Mesenchymal stem cell (in vitro differentiated cells and primary cell): ENCODE data around the gene SLX4. TPM values are rescaled to one million over a fixed set of nuclear protein-coding genes. Genes with fewer than 3 reads are reported as not detected.

Source experiments
- DNase-seq: peaks from one replicate; pipeline ENCODE4 v3.0.0-alpha.2; 2013
- H2AFZ ChIP-seq: one replicate; pipeline ENCODE4 v1.6.1; 2013; ENCODE audit warnings: low read depth, mild to moderate bottlenecking, control low read depth, inconsistent platforms, low read length, moderate library complexity
- H2AK5ac ChIP-seq: 2 replicates; pipeline ENCODE4 v1.6.1; 2013; ENCODE audit warnings: low read length, moderate library complexity, mild to moderate bottlenecking, inconsistent platforms; ENCODE audit not compliant: severe bottlenecking
- H2BK120ac ChIP-seq: one replicate; pipeline ENCODE4 v1.6.1; 2013; ENCODE audit warnings: low read depth, mild to moderate bottlenecking, inconsistent platforms, low read length, moderate library complexity
- H2BK12ac ChIP-seq, 2 experiments: one replicate each; pipeline ENCODE4 v1.6.1; 2013; ENCODE audit warnings: inconsistent platforms in 2 of 2, low read length in 2 of 2, mild to moderate bottlenecking in 2 of 2, moderate library complexity in 2 of 2, control low read depth in 1 of 2
- H2BK15ac ChIP-seq: one replicate; pipeline ENCODE4 v1.6.1; 2013; ENCODE audit warnings: mild to moderate bottlenecking, low read depth, inconsistent platforms; ENCODE audit not compliant: poor library complexity, severe bottlenecking
- H2BK5ac ChIP-seq: 2 replicates; pipeline ENCODE4 v1.6.1; 2013; ENCODE audit warnings: low read depth, mild to moderate bottlenecking, low read length, control low read depth, inconsistent platforms; ENCODE audit not compliant: poor library complexity, severe bottlenecking
- H3K14ac ChIP-seq, 2 experiments: one replicate each; pipeline ENCODE4 v1.6.1; 2013; ENCODE audit warnings: inconsistent platforms in 2 of 2, low read length in 2 of 2, control low read depth in 1 of 2, mild to moderate bottlenecking in 1 of 2, moderate library complexity in 1 of 2
- H3K18ac ChIP-seq, 2 experiments: one replicate each; pipeline ENCODE4 v1.6.1; 2013; ENCODE audit warnings: inconsistent platforms in 2 of 2, low read length in 2 of 2, control low read depth in 1 of 2, low read depth in 1 of 2, mild to moderate bottlenecking in 1 of 2
- H3K23ac ChIP-seq, 2 experiments: one replicate each; pipeline ENCODE4 v1.6.1; 2013; ENCODE audit warnings: inconsistent platforms in 2 of 2, low read length in 2 of 2, mild to moderate bottlenecking in 2 of 2, moderate library complexity in 2 of 2, control low read depth in 1 of 2
- H3K27ac ChIP-seq: 2 replicates; pipeline ENCODE4 v1.5.1; 2013; ENCODE audit warnings: mild to moderate bottlenecking, moderate library complexity, low read length, control low read depth, inconsistent platforms; ENCODE audit not compliant: poor library complexity, severe bottlenecking
- H3K27me3 ChIP-seq, 2 experiments: 2 replicates each; pipeline versions ENCODE4 v1.6.1 to v1.7.0; 2013; ENCODE audit warnings: low read length in 2 of 2, mild to moderate bottlenecking in 2 of 2, moderate library complexity in 2 of 2, control low read depth in 1 of 2, inconsistent platforms in 1 of 2; ENCODE audit not compliant: control insufficient read depth in 1 of 2, insufficient read depth in 1 of 2
- H3K36me3 ChIP-seq, 2 experiments: 2 replicates each; pipeline versions ENCODE4 v1.6.1 to v1.7.0; 2013; ENCODE audit warnings: low read length in 2 of 2, control low read depth in 1 of 2, inconsistent platforms in 1 of 2, low read depth in 1 of 2, mild to moderate bottlenecking in 1 of 2; ENCODE audit not compliant: insufficient read depth in 2 of 2, control insufficient read depth in 1 of 2
- H3K4ac ChIP-seq, 2 experiments: one replicate each; pipeline ENCODE4 v1.6.1; 2013; ENCODE audit warnings: inconsistent platforms in 2 of 2, low read length in 2 of 2, mild to moderate bottlenecking in 2 of 2, moderate library complexity in 2 of 2, control low read depth in 1 of 2, low read depth in 1 of 2
- H3K4me1 ChIP-seq: 2 replicates; pipeline ENCODE4 v1.6.1; 2013; ENCODE audit warnings: low read depth, low read length, control low read depth; ENCODE audit not compliant: control insufficient read depth, insufficient read depth
- H3K4me2 ChIP-seq: 2 replicates; pipeline ENCODE4 v1.6.1; 2013; ENCODE audit warnings: low read length, mild to moderate bottlenecking, inconsistent platforms; ENCODE audit not compliant: poor library complexity, severe bottlenecking
- H3K4me3 ChIP-seq, 2 experiments: 2 replicates each; pipeline versions ENCODE4 v1.5.1 to v1.7.0; 2013; ENCODE audit warnings: low read length in 2 of 2, mild to moderate bottlenecking in 2 of 2, control low read depth in 1 of 2, low read depth in 1 of 2; ENCODE audit not compliant: insufficient read depth in 1 of 2
- H3K79me1 ChIP-seq: replicated peaks from 2 replicates; pipeline ENCODE4 v1.6.1; 2013; ENCODE audit warnings: mild to moderate bottlenecking, control low read depth, low read length, inconsistent platforms; ENCODE audit not compliant: poor library complexity, severe bottlenecking
- H3K9ac ChIP-seq: 2 replicates; pipeline ENCODE4 v1.7.0; 2013; ENCODE audit warnings: mild to moderate bottlenecking, low read length, moderate library complexity
- H3K9me3 ChIP-seq: 2 replicates; pipeline ENCODE4 v1.7.0; 2013; ENCODE audit warnings: mild to moderate bottlenecking, low read length; ENCODE audit not compliant: control insufficient read depth
- H4K8ac ChIP-seq: one replicate; pipeline ENCODE4 v1.6.1; 2013; ENCODE audit warnings: inconsistent platforms, mild to moderate bottlenecking, low read length, moderate library complexity
- H4K91ac ChIP-seq: one replicate; pipeline ENCODE4 v1.6.1; 2013; ENCODE audit warnings: mild to moderate bottlenecking, low read length, inconsistent platforms
- WGBS: methylation state at CpG from one replicate; pipeline ENCODE4 v1.1.7; 2013; ENCODE audit warnings: mixed read lengths; 5-methylcytosine and 5-hydroxymethylcytosine counted together
- polyA plus RNA-seq, 2 experiments: library from polyadenylated mRNA; stranded (reverse); fragments of 200-250 nt; gene quantifications; one replicate each; pipeline ENCODE4 v1.2.3, GENCODE V29; 2013

The SLX4 gene, protein sequence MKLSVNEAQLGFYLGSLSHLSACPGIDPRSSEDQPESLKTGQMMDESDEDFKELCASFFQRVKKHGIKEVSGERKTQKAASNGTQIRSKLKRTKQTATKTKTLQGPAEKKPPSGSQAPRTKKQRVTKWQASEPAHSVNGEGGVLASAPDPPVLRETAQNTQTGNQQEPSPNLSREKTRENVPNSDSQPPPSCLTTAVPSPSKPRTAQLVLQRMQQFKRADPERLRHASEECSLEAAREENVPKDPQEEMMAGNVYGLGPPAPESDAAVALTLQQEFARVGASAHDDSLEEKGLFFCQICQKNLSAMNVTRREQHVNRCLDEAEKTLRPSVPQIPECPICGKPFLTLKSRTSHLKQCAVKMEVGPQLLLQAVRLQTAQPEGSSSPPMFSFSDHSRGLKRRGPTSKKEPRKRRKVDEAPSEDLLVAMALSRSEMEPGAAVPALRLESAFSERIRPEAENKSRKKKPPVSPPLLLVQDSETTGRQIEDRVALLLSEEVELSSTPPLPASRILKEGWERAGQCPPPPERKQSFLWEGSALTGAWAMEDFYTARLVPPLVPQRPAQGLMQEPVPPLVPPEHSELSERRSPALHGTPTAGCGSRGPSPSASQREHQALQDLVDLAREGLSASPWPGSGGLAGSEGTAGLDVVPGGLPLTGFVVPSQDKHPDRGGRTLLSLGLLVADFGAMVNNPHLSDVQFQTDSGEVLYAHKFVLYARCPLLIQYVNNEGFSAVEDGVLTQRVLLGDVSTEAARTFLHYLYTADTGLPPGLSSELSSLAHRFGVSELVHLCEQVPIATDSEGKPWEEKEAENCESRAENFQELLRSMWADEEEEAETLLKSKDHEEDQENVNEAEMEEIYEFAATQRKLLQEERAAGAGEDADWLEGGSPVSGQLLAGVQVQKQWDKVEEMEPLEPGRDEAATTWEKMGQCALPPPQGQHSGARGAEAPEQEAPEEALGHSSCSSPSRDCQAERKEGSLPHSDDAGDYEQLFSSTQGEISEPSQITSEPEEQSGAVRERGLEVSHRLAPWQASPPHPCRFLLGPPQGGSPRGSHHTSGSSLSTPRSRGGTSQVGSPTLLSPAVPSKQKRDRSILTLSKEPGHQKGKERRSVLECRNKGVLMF (N-terminal part only)
- 2.8 TPM for polyA plus RNA-seq (2013, experiment 1 of 2)
- 2.5 TPM for polyA plus RNA-seq (2013, experiment 2 of 2)

DNA sequence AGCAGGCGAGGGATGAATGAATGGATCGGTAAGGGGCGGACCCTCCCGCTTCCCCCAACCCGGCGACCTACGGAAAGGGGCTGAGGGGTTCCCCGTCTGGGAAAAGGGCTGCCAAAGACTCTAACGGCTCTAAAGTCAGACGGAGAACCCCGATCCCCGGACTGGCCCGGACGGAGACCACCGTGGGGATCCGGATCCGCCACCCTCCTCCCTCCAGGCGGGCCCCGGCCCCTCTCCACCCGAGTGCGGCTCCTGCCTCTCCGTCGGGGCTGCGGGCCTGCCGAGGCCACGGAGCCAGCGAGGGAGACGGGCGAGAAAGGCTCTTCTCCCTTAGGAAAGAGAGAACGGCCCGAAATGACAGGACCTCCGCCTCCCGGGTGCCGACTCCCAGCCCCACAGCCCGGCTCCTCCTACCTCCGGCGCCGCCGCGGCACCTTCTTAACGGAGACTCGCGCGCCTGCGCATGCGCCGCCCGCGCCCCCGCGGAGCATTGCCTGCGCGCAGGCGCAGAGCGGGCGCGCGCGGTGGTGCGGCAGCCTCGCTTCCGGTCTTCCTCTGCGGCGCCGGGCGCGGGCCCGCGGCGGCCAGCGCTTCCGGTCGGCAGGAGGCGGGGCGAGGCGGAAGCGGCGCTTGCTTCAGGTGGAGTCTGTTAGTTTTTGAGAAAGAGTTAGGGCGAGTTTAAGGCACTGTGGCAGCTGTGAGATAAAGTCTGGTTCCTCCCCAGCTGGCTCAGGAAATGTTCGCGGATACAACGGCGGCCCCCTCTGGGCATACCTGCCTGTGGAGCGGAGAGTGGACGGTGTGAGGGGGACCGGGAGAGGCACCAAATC is at the start of gene SLX4:
SLX4 (minus strand) TSS at position 461 of the 830 bp plus-strand sequence. CDS start 2,642 bp downstream, outside the sequence.
- H2BK15ac ChIP-seq: peak within 1 kb of the TSS; percentile 98
- peak within 1 kb of the TSS; percentile 58 for H2BK5ac ChIP-seq
- peaks cover 5% of the 10 kb centered on the region for H3K4me1 ChIP-seq
- H2BK120ac ChIP-seq: no peak within 1 kb of the TSS
- peaks cover 28% of the 10 kb centered on the region for H3K79me1 ChIP-seq
- peak within 1 kb of the TSS; percentile 90 to 93 for H3K18ac ChIP-seq
- H3K4me3 ChIP-seq: peak within 1 kb of the TSS; percentile 99 to 100
- H2BK12ac ChIP-seq: peak within 1 kb of the TSS in 1 of 2 experiments; percentile 47
- H3K27ac ChIP-seq: peak within 1 kb of the TSS; percentile 78
- H2AFZ ChIP-seq: peak within 1 kb of the TSS; percentile 96
- H3K23ac ChIP-seq: peak within 1 kb of the TSS in 1 of 2 experiments; percentile 90
- H3K4me2 ChIP-seq: peak within 1 kb of the TSS; percentile 69
- H3K14ac ChIP-seq: peak within 1 kb of the TSS in 1 of 2 experiments; percentile 90
- H3K9me3 ChIP-seq: no peaks in the 10 kb centered on the region
- DNase-seq: peak; percentile 84
- H4K8ac ChIP-seq: peak within 1 kb of the TSS; percentile 20
- H3K27me3 ChIP-seq: no peaks in the 10 kb centered on the region
- peak within 1 kb of the TSS; percentile 1 for H4K91ac ChIP-seq
- peak within 1 kb of the TSS; percentile 26 for H2AK5ac ChIP-seq
- H3K9ac ChIP-seq: peak within 1 kb of the TSS; percentile 97
- peak within 1 kb of the TSS; percentile 86 to 92 for H3K4ac ChIP-seq
- H3K36me3 ChIP-seq: peaks cover 2 to 14% of the 10 kb centered on the region in 2 experiments
- under 1% methylated on average over 83 of the region's 86 CpGs for WGBS

- Histone ChIP-seq H2BK120ac (no peak overlapping the region), H3K36me3 (peaks cover 85 to 87% of the 10 kb centered on the region in 2 experiments), H3K18ac (no peak overlapping the region), H3K9ac (no peak overlapping the region), H3K4me1 (peaks cover 10% of the 10 kb centered on the region), H3K27me3 (no peaks in the 10 kb centered on the region), H3K27ac (no peak overlapping the region), H3K23ac (no peak overlapping the region), H3K9me3 (no peaks in the 10 kb centered on the region), H2BK12ac (no peak overlapping the region), H2BK15ac (no peak overlapping the region), H3K79me1 (peaks cover 7% of the 10 kb centered on the region), H2AK5ac (no peak overlapping the region), H4K91ac (no peak overlapping the region), H3K4me2 (no peak overlapping the region), H3K14ac (no peak overlapping the region), H3K4ac (no peak overlapping the region), H2BK5ac (no peak overlapping the region), H3K4me3 (no peak overlapping the region), H2AFZ (no peak overlapping the region), H4K8ac (no peak overlapping the region)
- no peak for DNase-seq
- WGBS: 98% methylated on average over 2 of the region's 3 CpGs
These were observed 47.8 kb upstream of the SLX4 start for GRCh38 chr16:3659251-3659650.

- Histone ChIP-seq H3K79me1 (peaks cover 6% of the 10 kb centered on the region), H2BK12ac (no peak overlapping the region), H3K14ac (no peak overlapping the region), H3K27me3 (no peaks in the 10 kb centered on the region), H4K91ac (no peak overlapping the region), H3K9ac (no peak overlapping the region), H3K4me3 (no peak overlapping the region), H3K4me2 (no peak overlapping the region), H2BK15ac (no peak overlapping the region), H3K36me3 (peaks cover 68 to 77% of the 10 kb centered on the region in 2 experiments), H4K8ac (no peak overlapping the region), H2BK120ac (no peak overlapping the region), H2BK5ac (no peak overlapping the region), H3K27ac (no peak overlapping the region), H3K9me3 (no peaks in the 10 kb centered on the region), H2AFZ (no peak overlapping the region), H3K23ac (no peak overlapping the region), H2AK5ac (no peak overlapping the region), H3K4me1 (peaks cover 16% of the 10 kb centered on the region), H3K4ac (no peak overlapping the region), H3K18ac (no peak overlapping the region)
- no peak for DNase-seq
- WGBS: 96% methylated on average over 42 of the region's 42 CpGs
These were observed 45.4 kb upstream of the SLX4 start for GRCh38 chr16:3656491-3657468.
